Adrenal gland (tissue), 12 donors: ENCODE measurements around the gene FNDC3B. TPM values are rescaled to one million over a fixed set of nuclear protein-coding genes. Genes with fewer than 3 reads are reported as not detected.

ENCODE experiments used
- DNase-seq, 7 donors: peaks; one replicate each; pipeline ENCODE4 v3.0.0-alpha.2; 2019 to 2020
- H3K27ac ChIP-seq, 5 donors: fragments of 200-600 bp; sonication (generic) in 4 of 5; 1 replicate in 3 of 5; 2 replicates in 2 of 5; pipeline versions ENCODE4 v1.5.1 to v1.8.0; 2016 to 2020; ENCODE audit warnings: mild to moderate bottlenecking in 1 of 5
- H3K27me3 ChIP-seq: fragments of 200-600 bp; 2 replicates; pipeline ENCODE4 v1.8.0; 2021
- H3K36me3 ChIP-seq, 2 donors: fragments of 200-600 bp; replicated peaks in 1 of 2; 1 replicate in 1 of 2; 2 replicates in 1 of 2; pipeline versions ENCODE4 v1.5.1 to v1.8.0; 2018 to 2022
- H3K4me1 ChIP-seq, 2 donors: fragments of 200-600 bp; replicated peaks in 1 of 2; 1 replicate in 1 of 2; 2 replicates in 1 of 2; pipeline versions ENCODE4 v1.5.1 to v1.8.0; 2018 to 2021
- H3K4me3 ChIP-seq, 4 donors: fragments of 200-600 bp; sonication (generic) in 3 of 4; one replicate each; pipeline ENCODE4 v1.5.1; 2016 to 2018
- H3K9me3 ChIP-seq, 3 donors: fragments of 200-600 bp; sonication (generic) in 1 of 3; replicated peaks in 1 of 3; 1 replicate in 2 of 3; 2 replicates in 1 of 3; pipeline versions ENCODE4 v1.5.1 to v1.8.0; 2016 to 2021
- POLR2A ChIP-seq, 2 donors: fragments of 450-650 bp; IDR thresholded peaks; one replicate each; pipeline ENCODE4 v1.6.1; 2017; ENCODE audit warnings: antibody characterized with exemption in 2 of 2, mild to moderate bottlenecking in 2 of 2, moderate library complexity in 1 of 2
- WGBS, 4 donors: extraction: QIAGEN DNeasy Blood & Tissue Kit in 2 of 4; methylation state at CpG; one replicate each; pipeline versions ENCODE4 v1.1.5 to v1.1.7; 2013 to 2017; 5-methylcytosine and 5-hydroxymethylcytosine counted together
- intact Hi-C, 2 donors: fragments of 100-400 bp; cut with DNase I; formaldehyde crosslinking; loops; one replicate each; pipeline versions ENCODE4 v1.14.1 to v1.15.0; 2022 to 2023
- polyA plus RNA-seq, 3 donors: library from polyadenylated mRNA; stranded (reverse); fragments of 200-250 nt in 2 of 3; fragments of 350-450 nt in 1 of 3; fragmentation: Illumina TruSeq in 1 of 3; extraction: RNeasy Lipid Tissue Mini Kit (QIAGEN cat#74804) in 1 of 3; gene quantifications; one replicate each; pipeline ENCODE4 v1.2.3, GENCODE V29; 2013 to 2014
- total RNA-seq, 9 donors: library from RNA; depleted of rRNA in 4 of 9; stranded (reverse); fragments of >200 nt in 4 of 9; fragments of 120-200 nt in 1 of 9; fragmentation: NEBNext Ultra II Directional in 1 of 9; extraction: Animal tissue kit (Norgen Biotek cat#: 25700) in 1 of 9; gene quantifications; one replicate each; pipeline versions ENCODE4 v1.1.0 to v1.2.4, GENCODE V29; 2013 to 2023
- TF ChIP-seq, protein P1 (sequence below), 6 experiments: fragments of 450-650 bp in 4 of 6; fragments of 200-600 bp in 2 of 6; sonication (generic) in 1 of 6; IDR thresholded peaks; 1 replicate in 5 of 6; 2 replicates in 1 of 6; pipeline versions ENCODE4 v1.5.1 to v1.8.0; 2016 to 2021; ENCODE audit warnings: antibody characterized with exemption in 6 of 6, mild to moderate bottlenecking in 2 of 6, moderate library complexity in 1 of 6
- donor health status: healthy with polysubstance abuse.
- donor health status: Bipolar disorder and iron deficiency.
- donor health status: DM: yes; HTN: yes; CAD: no.
- donor health status: DM: no; HTN: no; CAD: no.
- donor health status: DM: no; HTN: no; CAD: no.
- donor health status: DM: yes; HTN: yes; CAD: no.

The FNDC3B gene
- total and polyA plus RNA-seq, 12 donors, result 9.9 to 228 (median 105) TPM

DNA sequence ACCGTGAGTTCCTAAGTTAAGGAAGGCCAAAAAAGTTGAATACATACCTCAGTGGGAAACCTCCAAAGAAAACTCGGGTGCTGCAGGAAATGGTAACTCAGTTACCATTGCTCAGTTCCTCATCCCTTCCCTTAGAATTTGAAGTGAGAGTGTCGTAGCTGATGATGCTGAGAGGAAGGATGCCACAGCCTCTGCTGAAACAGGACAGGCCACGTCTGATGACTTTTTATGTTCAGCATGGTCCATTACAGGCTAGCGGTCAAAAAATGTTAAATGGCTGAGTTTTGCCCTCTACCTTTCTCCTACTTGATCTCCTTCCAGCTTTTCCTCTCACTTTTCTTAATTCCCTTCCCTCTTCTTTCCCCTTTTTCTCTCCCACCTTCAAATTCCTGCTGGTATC, 273.3 kb downstream of the FNDC3B start:
- Histone ChIP-seq H3K4me3 (no peak overlapping the region), H3K36me3 (peaks cover 0 to 51% of the 10 kb centered on the region in 2 donors), H3K4me1 (peaks cover 35 to 57% of the 10 kb centered on the region in 2 donors), H3K9me3 (no peaks in the 10 kb centered on the region), H3K27ac (no peak overlapping the region), H3K27me3 (no peaks in the 10 kb centered on the region)
- intact Hi-C loops, result no loop called here
- TF ChIP-seq POLR2A (IDR thresholded peaks at IDR 0.05), result no peak
- TF ChIP-seq, protein P1, sequence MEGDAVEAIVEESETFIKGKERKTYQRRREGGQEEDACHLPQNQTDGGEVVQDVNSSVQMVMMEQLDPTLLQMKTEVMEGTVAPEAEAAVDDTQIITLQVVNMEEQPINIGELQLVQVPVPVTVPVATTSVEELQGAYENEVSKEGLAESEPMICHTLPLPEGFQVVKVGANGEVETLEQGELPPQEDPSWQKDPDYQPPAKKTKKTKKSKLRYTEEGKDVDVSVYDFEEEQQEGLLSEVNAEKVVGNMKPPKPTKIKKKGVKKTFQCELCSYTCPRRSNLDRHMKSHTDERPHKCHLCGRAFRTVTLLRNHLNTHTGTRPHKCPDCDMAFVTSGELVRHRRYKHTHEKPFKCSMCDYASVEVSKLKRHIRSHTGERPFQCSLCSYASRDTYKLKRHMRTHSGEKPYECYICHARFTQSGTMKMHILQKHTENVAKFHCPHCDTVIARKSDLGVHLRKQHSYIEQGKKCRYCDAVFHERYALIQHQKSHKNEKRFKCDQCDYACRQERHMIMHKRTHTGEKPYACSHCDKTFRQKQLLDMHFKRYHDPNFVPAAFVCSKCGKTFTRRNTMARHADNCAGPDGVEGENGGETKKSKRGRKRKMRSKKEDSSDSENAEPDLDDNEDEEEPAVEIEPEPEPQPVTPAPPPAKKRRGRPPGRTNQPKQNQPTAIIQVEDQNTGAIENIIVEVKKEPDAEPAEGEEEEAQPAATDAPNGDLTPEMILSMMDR (IDR thresholded peaks at IDR 0.05), result no peak
- 71 to 91% (median 85%) methylated on average over 5 of the region's 5 CpGs for WGBS, 4 donors
- DNase-seq, result no peak

DNA sequence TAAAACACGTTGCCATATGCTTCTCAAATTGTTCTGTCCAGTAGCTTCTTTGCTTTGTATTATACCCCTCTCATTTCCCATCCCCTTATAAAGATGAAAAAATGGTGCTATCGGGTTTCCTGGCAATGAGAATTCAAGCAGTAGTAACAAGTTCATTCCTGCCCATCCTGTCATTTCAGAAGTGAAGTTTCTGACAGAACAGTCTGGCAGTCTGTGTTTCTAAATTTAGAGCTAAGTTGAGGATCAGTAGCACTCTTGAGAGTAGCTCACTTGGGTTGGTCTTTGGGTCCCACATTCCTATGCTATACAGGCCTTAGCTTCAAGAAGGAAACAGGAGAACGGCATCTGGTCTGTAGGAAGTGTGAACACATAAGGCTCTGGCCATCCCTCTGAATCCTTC, 274.3 kb downstream of the FNDC3B start:
- no peak for DNase-seq
- intact Hi-C loops, result no loop called here
- H3K36me3 ChIP-seq, result peaks cover 0 to 43% of the 10 kb centered on the region in 2 donors
- peak overlapping the region in 3 of 5 donors; percentile 50 to 86 (median 74) for H3K27ac ChIP-seq
- H3K4me1 ChIP-seq, result peaks cover 44 to 60% of the 10 kb centered on the region in 2 donors
- no peaks in the 10 kb centered on the region for H3K27me3 ChIP-seq
- TF ChIP-seq, protein P1 (IDR thresholded peaks at IDR 0.05), result no peak
- no peak for TF ChIP-seq POLR2A (IDR thresholded peaks at IDR 0.05)
- 84 to 91% (median 86%) methylated on average over 3 of the region's 3 CpGs for WGBS, 4 donors
- no peak overlapping the region for H3K4me3 ChIP-seq
- no peaks in the 10 kb centered on the region for H3K9me3 ChIP-seq

DNA sequence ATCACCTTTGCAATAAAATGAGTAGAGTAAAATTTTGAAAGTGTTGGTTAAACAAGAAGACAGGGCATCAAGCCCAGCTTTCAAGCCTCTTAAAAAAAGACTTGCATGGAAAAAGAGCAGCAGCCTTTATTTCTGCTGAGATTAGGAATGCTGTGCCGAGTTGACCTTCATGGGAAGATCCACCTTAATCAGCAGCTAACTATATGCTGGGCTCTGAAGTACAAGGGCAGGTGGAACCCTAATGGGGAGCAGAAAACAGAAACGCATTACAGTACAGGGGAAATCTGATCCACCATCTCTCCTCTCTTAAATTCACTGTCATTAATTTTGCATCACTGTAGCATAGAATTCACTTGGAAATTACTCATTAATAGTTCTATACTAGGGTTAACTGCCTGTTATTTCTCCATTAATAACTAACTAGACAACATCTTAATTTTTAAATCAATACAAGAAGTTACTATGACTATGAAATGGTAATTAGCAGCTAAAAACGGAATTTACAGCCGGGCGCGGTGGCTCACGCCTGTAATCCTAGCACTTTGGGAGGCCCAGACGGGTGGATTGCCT, 275.3 kb downstream of the FNDC3B start:
- TF ChIP-seq, protein P1 (IDR thresholded peaks at IDR 0.05), result no peak
- no peak for TF ChIP-seq POLR2A (IDR thresholded peaks at IDR 0.05)
- DNase-seq, result no peak
- Histone ChIP-seq H3K36me3 (peaks cover 0 to 33% of the 10 kb centered on the region in 2 donors), H3K9me3 (no peaks in the 10 kb centered on the region), H3K27ac (peak overlapping the region; percentile 46 to 86 (median 72)), H3K4me3 (no peak overlapping the region), H3K27me3 (no peaks in the 10 kb centered on the region), H3K4me1 (peaks cover 53 to 63% of the 10 kb centered on the region in 2 donors)
- intact Hi-C loops, result no loop called here
- 83 to 87% (median 85%) methylated on average over 8 of the region's 8 CpGs for WGBS, 4 donors

DNA sequence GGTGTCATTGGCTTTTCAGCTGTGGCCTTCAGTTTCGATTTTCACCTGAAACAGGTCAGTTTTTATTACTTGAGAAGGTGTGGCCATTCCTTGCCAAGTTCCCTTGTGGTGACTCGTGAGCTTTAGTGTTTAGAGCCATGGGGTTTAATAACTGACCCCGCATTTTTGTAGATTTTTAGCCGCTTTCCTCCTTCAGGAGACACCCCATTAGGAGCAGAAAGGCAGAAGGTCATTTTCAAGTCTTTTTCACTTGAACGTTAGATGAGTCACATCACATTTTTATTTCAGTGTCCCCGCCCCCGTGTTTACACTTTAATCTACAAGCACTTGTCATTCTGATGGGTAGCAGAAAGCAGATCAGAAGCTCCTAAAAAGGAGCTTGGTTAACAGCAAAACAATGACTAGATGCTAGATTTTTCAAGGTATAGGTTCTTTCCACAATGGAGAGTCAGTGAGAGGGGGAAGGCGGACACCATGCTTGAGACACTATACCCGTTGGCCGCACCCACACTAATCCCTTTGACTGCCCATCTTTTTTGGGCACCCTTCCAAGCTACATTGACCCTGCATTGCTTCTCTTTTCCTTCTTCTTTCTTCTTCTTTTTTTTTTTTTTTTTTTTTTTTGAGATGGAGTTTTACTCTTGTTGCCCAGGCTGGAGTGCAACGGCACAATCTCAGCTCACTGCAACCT, 276.2 kb downstream of the FNDC3B start:
- H3K4me1 ChIP-seq, result peaks cover 61 to 72% of the 10 kb centered on the region in 2 donors
- peaks cover 0 to 26% of the 10 kb centered on the region in 2 donors for H3K36me3 ChIP-seq
- 43 to 50% (median 45%) methylated on average over 11 of the region's 11 CpGs for WGBS, 4 donors
- TF ChIP-seq, protein P1 (IDR thresholded peaks at IDR 0.05), result no peak
- TF ChIP-seq POLR2A (IDR thresholded peaks at IDR 0.05), result peak in 1 of 2 donors; percentile 8
- intact Hi-C loops, result no loop called here
- no peaks in the 10 kb centered on the region for H3K9me3 ChIP-seq
- no peak overlapping the region for H3K4me3 ChIP-seq
- DNase-seq, result peak; percentile 65 to 90 (median 76)
- no peaks in the 10 kb centered on the region for H3K27me3 ChIP-seq
- H3K27ac ChIP-seq, result peak overlapping the region; percentile 46 to 86 (median 74)
